Effector memory CD8-positive, alpha-beta T cell (primary cell): Measurements from ENCODE around the gene PPM1L.

Experiments used
- ATAC-seq: fragments of 150-1000 bp; cut with Tn5 transposase; replicated peaks from 2 replicates; pipeline ENCODE4 v1.10.0; 2021; ENCODE audit warnings: mild to moderate bottlenecking, moderate library complexity
- DNase-seq, 3 experiments: peaks; one replicate each; pipeline ENCODE4 v3.0.0; 2021
- H3K27ac Mint-ChIP-seq, 2 donors: one replicate each; pipeline ENCODE4 v1.8.0; 2022; ENCODE audit warnings: mild to moderate bottlenecking in 2 of 2, mixed read lengths in 2 of 2, moderate library complexity in 2 of 2
- H3K27me3 Mint-ChIP-seq, 2 donors: one replicate each; pipeline ENCODE4 v1.8.0; 2022; ENCODE audit warnings: mixed read lengths in 2 of 2
- H3K36me3 Mint-ChIP-seq: one replicate; pipeline ENCODE4 v1.8.0; 2022; ENCODE audit warnings: mild to moderate bottlenecking, moderate library complexity, mixed read lengths; ENCODE audit not compliant: insufficient read depth
- H3K4me1 Mint-ChIP-seq, 2 donors: one replicate each; pipeline ENCODE4 v1.8.0; 2022; ENCODE audit warnings: low read depth in 2 of 2, mixed read lengths in 2 of 2
- H3K4me3 Mint-ChIP-seq, 2 donors: one replicate each; pipeline ENCODE4 v1.8.0; 2022; ENCODE audit warnings: mild to moderate bottlenecking in 2 of 2, mixed read lengths in 2 of 2, moderate library complexity in 2 of 2
- H3K9me3 Mint-ChIP-seq, 2 donors: one replicate each; pipeline ENCODE4 v1.8.0; 2022; ENCODE audit warnings: mixed read lengths in 2 of 2

PPM1L gene

GRCh38 chr3:161083131-161083530, 327.1 kb downstream of the PPM1L start:
- Mint-ChIP-seq H3K36me3 (no peaks in the 10 kb centered on the region), H3K4me3 (no peak overlapping the region), H3K4me1 (no peaks in the 10 kb centered on the region), H3K27ac (no peak overlapping the region), H3K27me3 (peaks cover 16% of the 10 kb centered on the region in 2 donors), H3K9me3 (no peaks in the 10 kb centered on the region)
- DNase-seq (no peak), ATAC-seq (no peak)

GRCh38 chr3:161084277-161084676, 328.2 kb downstream of the PPM1L start:
- no peak overlapping the region for H3K27ac Mint-ChIP-seq
- no peaks in the 10 kb centered on the region for H3K9me3 Mint-ChIP-seq
- H3K4me3 Mint-ChIP-seq, result no peak overlapping the region
- H3K36me3 Mint-ChIP-seq, result no peaks in the 10 kb centered on the region
- H3K27me3 Mint-ChIP-seq, result peaks cover 16% of the 10 kb centered on the region in 2 donors
- no peaks in the 10 kb centered on the region for H3K4me1 Mint-ChIP-seq
- ATAC-seq (no peak), DNase-seq (no peak)

DNA sequence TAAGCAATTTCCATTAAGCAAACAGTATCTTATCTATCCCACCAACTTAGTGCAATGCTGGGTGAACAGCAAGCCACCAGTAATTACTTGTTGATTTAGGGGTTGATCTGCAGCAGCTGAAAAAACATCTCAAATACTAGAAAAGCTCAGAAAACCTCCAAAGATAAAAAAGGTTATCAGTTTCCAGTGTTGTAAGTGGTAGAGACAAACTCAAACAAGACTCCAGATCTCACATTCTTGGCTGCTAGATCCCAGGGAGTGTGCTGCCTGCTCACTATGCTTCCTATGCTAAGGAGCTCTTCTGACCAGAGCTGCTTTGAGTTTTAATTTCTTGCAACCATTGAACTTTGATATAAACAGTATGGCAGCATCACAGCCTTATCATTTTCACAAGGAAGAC, 337.9 kb downstream of the PPM1L start:
- DNase-seq (no peak), ATAC-seq (no peak)
- Mint-ChIP-seq H3K4me3 (no peak overlapping the region), H3K36me3 (no peaks in the 10 kb centered on the region), H3K4me1 (no peaks in the 10 kb centered on the region), H3K27me3 (no peaks in the 10 kb centered on the region), H3K9me3 (no peaks in the 10 kb centered on the region), H3K27ac (no peak overlapping the region)

DNA sequence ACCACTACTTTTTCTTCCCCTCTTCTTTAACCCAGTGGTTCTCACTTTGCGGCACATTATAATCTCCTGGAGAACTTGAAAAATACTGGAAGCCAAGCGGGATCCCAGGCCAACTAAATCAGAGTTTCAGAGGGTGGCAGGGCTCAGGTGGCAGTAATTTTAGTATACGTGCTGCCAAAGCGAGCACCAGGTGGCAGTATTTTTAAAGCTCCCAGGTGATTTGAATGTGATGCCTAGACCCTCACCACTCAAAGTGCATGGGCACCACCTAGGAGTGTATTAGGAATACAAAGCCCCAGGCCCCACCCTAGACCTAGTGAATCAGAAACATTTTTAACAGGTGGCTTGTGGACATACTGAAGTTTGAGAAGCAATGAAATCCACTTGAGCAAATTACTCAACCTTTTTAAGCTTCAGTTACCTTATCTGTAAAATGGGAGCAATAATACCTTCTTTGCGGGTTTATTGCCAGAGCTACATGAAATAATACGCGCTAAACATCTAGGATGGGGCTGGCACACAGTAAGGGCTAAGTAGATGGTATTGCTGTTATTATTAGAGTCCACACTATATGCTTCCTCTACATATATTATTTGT, 340.8 kb downstream of the PPM1L start:
- Mint-ChIP-seq H3K9me3 (no peaks in the 10 kb centered on the region), H3K36me3 (no peaks in the 10 kb centered on the region), H3K27me3 (peaks cover 13 to 14% of the 10 kb centered on the region in 2 donors), H3K27ac (no peak overlapping the region), H3K4me1 (no peaks in the 10 kb centered on the region), H3K4me3 (no peak overlapping the region)
- DNase-seq (no peak), ATAC-seq (no peak)

- H3K4me3 Mint-ChIP-seq, result no peak overlapping the region
- no peak overlapping the region for H3K27ac Mint-ChIP-seq
- H3K36me3 Mint-ChIP-seq, result no peaks in the 10 kb centered on the region
- H3K4me1 Mint-ChIP-seq, result peaks cover 2 to 3% of the 10 kb centered on the region in 2 donors
- DNase-seq, result no peak
- no peaks in the 10 kb centered on the region for H3K9me3 Mint-ChIP-seq
- peaks cover 28 to 38% of the 10 kb centered on the region in 2 donors for H3K27me3 Mint-ChIP-seq
- ATAC-seq, result no peak
Measured at GRCh38 chr3:161100994-161101393, 345.0 kb downstream of the PPM1L start.

DNA sequence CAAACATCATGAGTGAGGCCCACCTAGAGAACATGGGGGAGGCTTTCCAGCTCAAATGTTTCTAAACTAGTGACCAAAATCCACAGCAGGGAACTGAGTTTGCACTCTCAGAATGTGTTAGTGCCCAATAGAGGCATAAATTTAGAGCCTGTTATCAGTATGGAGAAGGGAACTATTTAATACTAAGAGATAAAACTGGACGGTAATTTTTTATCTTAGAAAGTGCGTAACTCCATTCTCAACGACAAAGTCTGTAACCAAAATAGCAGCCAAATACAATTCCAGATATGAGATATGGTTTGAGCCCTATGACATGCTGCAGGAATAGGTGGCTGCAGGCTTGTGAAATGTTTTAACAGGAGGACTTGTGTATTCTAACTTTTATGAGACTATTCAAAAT, 345.6 kb downstream of the PPM1L start:
- DNase-seq, result no peak
- Mint-ChIP-seq H3K4me1 (peaks cover 2 to 3% of the 10 kb centered on the region in 2 donors), H3K27me3 (peaks cover 30 to 40% of the 10 kb centered on the region in 2 donors), H3K4me3 (no peak overlapping the region), H3K36me3 (no peaks in the 10 kb centered on the region), H3K9me3 (no peaks in the 10 kb centered on the region), H3K27ac (no peak overlapping the region)
- no peak for ATAC-seq

- Mint-ChIP-seq H3K4me3 (peak overlapping the region in 1 of 2 donors; percentile 68), H3K4me1 (peaks cover 2 to 3% of the 10 kb centered on the region in 2 donors), H3K27ac (no peak overlapping the region), H3K27me3 (peaks cover 39 to 51% of the 10 kb centered on the region in 2 donors), H3K9me3 (no peaks in the 10 kb centered on the region), H3K36me3 (no peaks in the 10 kb centered on the region)
- DNase-seq (no peak), ATAC-seq (no peak)
Measured at GRCh38 chr3:161103776-161104385, 347.9 kb downstream of the PPM1L start.

GRCh38 chr3:161104561-161105551, 348.8 kb downstream of the PPM1L start, which contains the start of gene B3GALNT1:
B3GALNT1 (minus strand) TSS chr3:161105349; CDS start chr3:161086754, 18,595 bp downstream.
- Mint-ChIP-seq H3K27ac (peak within 1 kb of the TSS in 1 of 2 donors; percentile 17), H3K4me3 (peak within 1 kb of the TSS; percentile 19 to 68), H3K36me3 (no peaks in the 10 kb centered on the region), H3K27me3 (peaks cover 41 to 61% of the 10 kb centered on the region in 2 donors), H3K4me1 (peaks cover 2 to 3% of the 10 kb centered on the region in 2 donors), H3K9me3 (no peaks in the 10 kb centered on the region)
- DNase-seq (no peak), ATAC-seq (peak; percentile 35)

- H3K9me3 Mint-ChIP-seq, result no peaks in the 10 kb centered on the region
- peaks cover 2 to 3% of the 10 kb centered on the region in 2 donors for H3K4me1 Mint-ChIP-seq
- no peak overlapping the region for H3K4me3 Mint-ChIP-seq
- no peak overlapping the region for H3K27ac Mint-ChIP-seq
- no peaks in the 10 kb centered on the region for H3K36me3 Mint-ChIP-seq
- no peak for ATAC-seq
- no peak for DNase-seq
- H3K27me3 Mint-ChIP-seq, result peaks cover 43 to 64% of the 10 kb centered on the region in 2 donors
Measured at GRCh38 chr3:161107311-161107710, 351.3 kb downstream of the PPM1L start.

- Mint-ChIP-seq H3K9me3 (no peaks in the 10 kb centered on the region), H3K27ac (no peak overlapping the region), H3K36me3 (no peaks in the 10 kb centered on the region), H3K4me3 (no peak overlapping the region), H3K4me1 (peaks cover 2 to 3% of the 10 kb centered on the region in 2 donors), H3K27me3 (peaks cover 43 to 61% of the 10 kb centered on the region in 2 donors)
- ATAC-seq (no peak), DNase-seq (no peak)
Measured at GRCh38 chr3:161108840-161109239, 352.8 kb downstream of the PPM1L start.

DNA sequence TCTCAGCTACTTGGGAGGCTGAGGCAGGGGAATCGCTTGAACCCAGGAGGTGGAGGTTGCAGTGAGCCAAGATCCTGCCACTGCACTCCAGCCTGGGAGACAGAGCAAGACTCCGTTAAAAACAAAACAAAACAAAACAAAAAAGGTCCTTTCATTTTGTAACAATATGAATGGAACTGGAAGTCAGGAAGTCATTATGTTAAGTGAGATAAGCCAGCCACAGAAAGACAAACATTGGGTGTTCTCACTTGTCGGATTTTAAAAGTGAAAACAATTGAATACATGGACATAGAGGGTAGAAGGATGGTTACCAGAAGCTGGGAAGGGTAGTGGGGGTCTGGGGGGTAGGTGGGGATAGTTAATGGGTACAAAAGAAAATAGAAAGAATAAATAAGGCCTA, 361.6 kb downstream of the PPM1L start:
- H3K36me3 Mint-ChIP-seq, result no peaks in the 10 kb centered on the region
- H3K27ac Mint-ChIP-seq, result no peak overlapping the region
- H3K4me3 Mint-ChIP-seq, result no peak overlapping the region
- DNase-seq (no peak), ATAC-seq (no peak)
- no peaks in the 10 kb centered on the region for H3K4me1 Mint-ChIP-seq
- H3K9me3 Mint-ChIP-seq, result peaks cover 0 to 7% of the 10 kb centered on the region in 2 donors
- H3K27me3 Mint-ChIP-seq, result peaks cover 12 to 14% of the 10 kb centered on the region in 2 donors

GRCh38 chr3:161126495-161126894, 370.5 kb downstream of the PPM1L start:
- DNase-seq, result no peak
- peaks cover 4 to 14% of the 10 kb centered on the region in 2 donors for H3K27me3 Mint-ChIP-seq
- ATAC-seq, result no peak
- no peak overlapping the region for H3K27ac Mint-ChIP-seq
- H3K4me3 Mint-ChIP-seq, result no peak overlapping the region
- H3K36me3 Mint-ChIP-seq, result peaks cover 4% of the 10 kb centered on the region
- H3K9me3 Mint-ChIP-seq, result peaks cover 0 to 5% of the 10 kb centered on the region in 2 donors
- no peaks in the 10 kb centered on the region for H3K4me1 Mint-ChIP-seq
